OCI-LY7 (cell line): Measurements from ENCODE around the gene CALN1. TPM values are rescaled to one million over a fixed set of nuclear protein-coding genes. Genes with fewer than 3 reads are reported as not detected.

Experiments used
- BruUV-seq: library from RNA; stranded (reverse); fragments of 400-500 nt; replicated peaks from 2 replicates; lab custom pipeline; 2021; lab: Mats Ljungman, UMichigan
- CTCF ChIA-PET: fragments of 300-600 bp; sonication (Branson Sonifier 250); formaldehyde crosslinking; loops from one replicate; lab custom pipeline; 2022; ENCODE audit warnings: antibody characterized with exemption; ENCODE audit not compliant: unreplicated experiment; lab: Charles Lee
- POLR2A ChIA-PET: fragments of 300-600 bp; sonication (Branson Sonifier 250); formaldehyde crosslinking; loops from one replicate; lab custom pipeline; 2022; ENCODE audit warnings: antibody characterized with exemption; lab: Charles Lee
- DNase-seq: peaks from one replicate; pipeline ENCODE4 v3.0.0-alpha.2; 2015; ENCODE audit warnings: low spot score
- H2AFZ ChIP-seq: fragments of 200-600 bp; sonication (generic), shearing (Covaris generic); 2 replicates; pipeline ENCODE4 v1.6.1; 2014; ENCODE audit warnings: mild to moderate bottlenecking, antibody characterized with exemption, low read length, moderate library complexity
- H3K27ac ChIP-seq: fragments of 200-600 bp; sonication (generic); 2 replicates; pipeline ENCODE4 v1.5.1; 2014; ENCODE audit warnings: mixed run types, low read depth, mild to moderate bottlenecking, moderate library complexity, low read length, inconsistent platforms; ENCODE audit not compliant: poor library complexity, severe bottlenecking
- H3K36me3 ChIP-seq: fragments of 200-600 bp; sonication (generic); 2 replicates; pipeline ENCODE4 v1.6.1; 2014; ENCODE audit warnings: mild to moderate bottlenecking, antibody characterized with exemption, low read length, moderate library complexity, mixed read lengths; ENCODE audit not compliant: insufficient read depth
- H3K4me1 ChIP-seq: fragments of 200-600 bp; sonication (generic); 2 replicates; pipeline ENCODE4 v1.5.1; 2014; ENCODE audit warnings: mild to moderate bottlenecking, low read length; ENCODE audit not compliant: insufficient read depth, poor library complexity, severe bottlenecking
- H3K4me2 ChIP-seq: fragments of 200-600 bp; sonication (generic); 2 replicates; pipeline ENCODE4 v1.6.1; 2014; ENCODE audit warnings: mild to moderate bottlenecking, low read length
- H3K4me3 ChIP-seq: fragments of 200-600 bp; sonication (generic); 2 replicates; pipeline ENCODE4 v1.5.1; 2014; ENCODE audit warnings: mild to moderate bottlenecking, low read depth, low read length; ENCODE audit not compliant: poor library complexity, severe bottlenecking
- H3K79me2 ChIP-seq: fragments of 200-600 bp; sonication (generic); 2 replicates; pipeline ENCODE4 v1.6.1; 2016; ENCODE audit warnings: low read depth, mild to moderate bottlenecking, low read length, moderate library complexity, mixed read lengths; ENCODE audit not compliant: insufficient read depth
- H3K9me2 ChIP-seq: fragments of 200-600 bp; sonication (generic); 2 replicates; pipeline ENCODE4 v1.6.1; 2016; ENCODE audit warnings: mild to moderate bottlenecking, low read length, mixed read lengths; ENCODE audit not compliant: insufficient read depth
- H3K9me3 ChIP-seq: fragments of 200-600 bp; sonication (generic); 2 replicates; pipeline ENCODE4 v1.6.1; 2014; ENCODE audit warnings: mild to moderate bottlenecking, mixed run types, low read length, mixed read lengths
- H4K20me1 ChIP-seq: fragments of 200-600 bp; sonication (generic); 2 replicates; pipeline ENCODE4 v1.6.1; 2014; ENCODE audit warnings: mild to moderate bottlenecking, antibody characterized with exemption, low read length, moderate library complexity, mixed read lengths; ENCODE audit not compliant: insufficient read depth
- CTCF ChIP-seq: fragments of 200-600 bp; sonication (generic); conservative IDR thresholded peaks from 2 replicates; pipeline ENCODE4 v1.5.1; 2014; ENCODE audit warnings: mild to moderate bottlenecking, antibody characterized with exemption, low read length, moderate library complexity, mixed read lengths
- EZH2phosphoT487 ChIP-seq: fragments of 200-600 bp; sonication (generic); IDR thresholded peaks from 2 replicates; pipeline ENCODE4 v1.6.1; 2018; ENCODE audit warnings: low read depth, borderline replicate concordance, mild to moderate bottlenecking, mixed run types, antibody characterized with exemption, low read length, moderate library complexity, mixed read lengths
- intact Hi-C: fragments of 100-400 bp; cut with micrococcal nuclease; formaldehyde crosslinking; loops from one replicate; pipeline ENCODE4 v1.10.0; 2022; ENCODE audit not compliant: unreplicated experiment
- total RNA-seq, 2 experiments: library from RNA; depleted of rRNA in 1 of 2; stranded (reverse); fragments of >200 nt in 1 of 2; shearing (Covaris generic) in 1 of 2; gene quantifications; 2 replicates each; pipeline ENCODE4 v1.2.3, GENCODE V29; 2014 to 2022

Gene CALN1
- total RNA-seq, 2 experiments from 2014 or later, result not detected

GRCh38 chr7:72336632-72337389, 75.3 kb downstream of the CALN1 start:
- Histone ChIP-seq H3K4me2 (no peak overlapping the region), H3K27ac (no peak overlapping the region), H3K9me3 (no peaks in the 10 kb centered on the region), H2AFZ (no peak overlapping the region), H3K36me3 (no peaks in the 10 kb centered on the region), H4K20me1 (no peaks in the 10 kb centered on the region), H3K9me2 (no peaks in the 10 kb centered on the region), H3K4me3 (no peak overlapping the region), H3K79me2 (no peaks in the 10 kb centered on the region), H3K4me1 (no peaks in the 10 kb centered on the region)
- intact Hi-C loops, result no loop called here
- CTCF ChIA-PET, result no interaction called here
- TF ChIP-seq CTCF (no peak), EZH2phosphoT487 (no peak)
- POLR2A ChIA-PET, result no interaction called here
- BruUV-seq, result no TSS peak
- DNase-seq, result no peak

- no peaks in the 10 kb centered on the region for H4K20me1 ChIP-seq
- no peak for DNase-seq
- POLR2A ChIA-PET, result no interaction called here
- no peaks in the 10 kb centered on the region for H3K9me2 ChIP-seq
- no peaks in the 10 kb centered on the region for H3K36me3 ChIP-seq
- no peak overlapping the region for H3K4me3 ChIP-seq
- BruUV-seq, result no TSS peak
- no peak overlapping the region for H3K27ac ChIP-seq
- H3K79me2 ChIP-seq, result no peaks in the 10 kb centered on the region
- no peaks in the 10 kb centered on the region for H3K9me3 ChIP-seq
- intact Hi-C loops, result no loop called here
- TF ChIP-seq CTCF (no peak), EZH2phosphoT487 (no peak)
- H2AFZ ChIP-seq, result no peak overlapping the region
- H3K4me2 ChIP-seq, result no peak overlapping the region
- H3K4me1 ChIP-seq, result no peaks in the 10 kb centered on the region
- CTCF ChIA-PET, result interaction anchor here (0.6 kb wide), 1 partner anchor 57 kb away, joined by 5 read pairs; no protein-coding TSS in a partner anchor
Observed at GRCh38 chr7:72336382-72336631, 75.8 kb downstream of the CALN1 start.

- ChIA-PET CTCF (interaction anchor here (0.6 kb wide), 1 partner anchor 56 kb away, joined by 5 read pairs; no protein-coding TSS in a partner anchor), POLR2A (no interaction called here)
- Histone ChIP-seq H3K36me3 (no peaks in the 10 kb centered on the region), H3K4me1 (no peaks in the 10 kb centered on the region), H3K4me3 (no peak overlapping the region), H3K4me2 (no peak overlapping the region), H2AFZ (no peak overlapping the region), H4K20me1 (no peaks in the 10 kb centered on the region), H3K79me2 (no peaks in the 10 kb centered on the region), H3K9me2 (no peaks in the 10 kb centered on the region), H3K27ac (no peak overlapping the region), H3K9me3 (no peaks in the 10 kb centered on the region)
- DNase-seq, result no peak
- BruUV-seq, result no TSS peak
- TF ChIP-seq EZH2phosphoT487 (no peak), CTCF (no peak)
- intact Hi-C loops, result no loop called here
Observed at GRCh38 chr7:72335561-72336381, 76.4 kb downstream of the CALN1 start.
